Liver (tissue), 3 donors: ENCODE results near the gene PSENEN.

Experiments used
- CTCF ChIP-seq: fragments of 150-350 bp; IDR thresholded peaks from 2 replicates; pipeline ENCODE4 v1.5.1; 2017; ENCODE audit warnings: improper control_type of control experiment, low read depth, low read length; ENCODE audit not compliant: missing input control
- GABPA ChIP-seq, 2 donors: IDR thresholded peaks in 1 of 2; conservative IDR thresholded peaks in 1 of 2; 2 replicates each; pipeline ENCODE4 v1.6.1; 2016; ENCODE audit warnings: antibody characterized with exemption in 2 of 2, mild to moderate bottlenecking in 1 of 2, moderate library complexity in 1 of 2
- JUND ChIP-seq, 2 donors: IDR thresholded peaks; 2 replicates each; pipeline ENCODE4 v1.6.1; 2016; ENCODE audit warnings: antibody characterized with exemption in 2 of 2
- MAX ChIP-seq: IDR thresholded peaks from 2 replicates; pipeline ENCODE4 v1.6.1; 2016; ENCODE audit warnings: antibody characterized with exemption
- NR2F2 ChIP-seq: IDR thresholded peaks from 2 replicates; pipeline ENCODE4 v1.6.1; 2016; ENCODE audit warnings: antibody characterized with exemption
- RAD21 ChIP-seq, 2 donors: IDR thresholded peaks; 2 replicates each; pipeline ENCODE4 v1.6.1; 2016; ENCODE audit warnings: antibody characterized with exemption in 2 of 2, mild to moderate bottlenecking in 2 of 2
- REST ChIP-seq: IDR thresholded peaks from 2 replicates; pipeline ENCODE4 v1.6.1; 2016; ENCODE audit warnings: antibody characterized with exemption, mild to moderate bottlenecking
- TAF1 ChIP-seq: conservative IDR thresholded peaks from 2 replicates; pipeline ENCODE4 v1.6.1; 2016; ENCODE audit warnings: antibody characterized with exemption, mild to moderate bottlenecking
- YY1 ChIP-seq: IDR thresholded peaks from 2 replicates; pipeline ENCODE4 v1.6.1; 2016; ENCODE audit warnings: antibody characterized with exemption, mild to moderate bottlenecking
- ZBTB33 ChIP-seq: IDR thresholded peaks from 2 replicates; pipeline ENCODE4 v1.6.1; 2016; ENCODE audit warnings: antibody characterized with exemption
- donor health status: healthy.
- donor health status: healthy.

GRCh38 chr19:35768082-35768421 is 22.6 kb downstream of the PSENEN start:
- TF ChIP-seq YY1, result no peak
- no peak for TF ChIP-seq CTCF
- TF ChIP-seq JUND (IDR thresholded peaks at IDR 0.05), result no peak
- no peak for TF ChIP-seq NR2F2
- TF ChIP-seq MAX, result no peak
- TF ChIP-seq RAD21 (IDR thresholded peaks at IDR 0.05), result no peak
- no peak for TF ChIP-seq GABPA (IDR thresholded peaks at IDR 0.05 in 1 of 2, conservative IDR thresholded peaks at IDR 0.05 in 1 of 2)
- no peak for TF ChIP-seq TAF1
- TF ChIP-seq ZBTB33, result no peak
- TF ChIP-seq REST, result no peak
